CD14-positive monocyte (primary cell): Measurements from ENCODE around the gene GABRD. TPM values are rescaled to one million over a fixed set of nuclear protein-coding genes. Genes with fewer than 3 reads are reported as not detected.
A peak's percentile ranks its signal among the peaks of the same experiment; 100 is the strongest.

Experiments
- DNase-seq, 3 donors: peaks; one replicate each; pipeline ENCODE4 v3.0.0-alpha.2; 2011 to 2022
- H2AFZ ChIP-seq: 2 replicates; pipeline ENCODE4 v1.6.0; 2012; ENCODE audit warnings: mild to moderate bottlenecking, low read depth, low read length, inconsistent platforms; ENCODE audit not compliant: insufficient read depth, poor library complexity, severe bottlenecking
- H3K27ac ChIP-seq, 2 donors: 1 replicate in 1 of 2; 2 replicates in 1 of 2; pipeline ENCODE4 v1.5.1; 2012 to 2013; ENCODE audit warnings: low read length in 2 of 2, control low read depth in 1 of 2, inconsistent platforms in 1 of 2, low read depth in 1 of 2, mild to moderate bottlenecking in 1 of 2
- H3K27me3 ChIP-seq, 2 donors: one replicate each; pipeline versions ENCODE4 v1.6.0 to v1.6.1; 2011 to 2013; ENCODE audit warnings: low read length in 2 of 2; ENCODE audit not compliant: control insufficient read depth in 2 of 2, insufficient read depth in 2 of 2
- H3K36me3 ChIP-seq, 2 donors: replicated peaks in 1 of 2; 1 replicate in 1 of 2; 2 replicates in 1 of 2; pipeline versions ENCODE4 v1.5.1 to v1.6.1; 2012 to 2013; ENCODE audit warnings: low read length in 2 of 2, control low read depth in 1 of 2, inconsistent platforms in 1 of 2, mild to moderate bottlenecking in 1 of 2; ENCODE audit not compliant: insufficient read depth in 2 of 2, control insufficient read depth in 1 of 2
- H3K4me1 ChIP-seq, 2 donors: 1 replicate in 1 of 2; 2 replicates in 1 of 2; pipeline versions ENCODE4 v1.5.1 to v1.6.1; 2012 to 2013; ENCODE audit warnings: low read length in 2 of 2, control low read depth in 1 of 2, inconsistent platforms in 1 of 2, mild to moderate bottlenecking in 1 of 2, moderate library complexity in 1 of 2; ENCODE audit not compliant: insufficient read depth in 2 of 2, control insufficient read depth in 1 of 2
- H3K4me2 ChIP-seq: replicated peaks from 2 replicates; pipeline ENCODE3; 2012; ENCODE audit warnings: low read length, moderate library complexity, mild to moderate bottlenecking; ENCODE audit not compliant: poor library complexity, severe bottlenecking; ENCODE audit errors: extremely low read depth
- H3K4me3 ChIP-seq, 3 experiments: fragments of 200-600 bp in 1 of 3; sonication (generic) in 1 of 3; replicated peaks in 1 of 3; 1 replicate in 2 of 3; 2 replicates in 1 of 3; pipeline ENCODE4 v1.5.1; 2011 to 2013; ENCODE audit warnings: low read length in 3 of 3, mild to moderate bottlenecking in 3 of 3, control low read depth in 2 of 3, low read depth in 2 of 3, inconsistent platforms in 1 of 3, moderate library complexity in 1 of 3
- H3K79me2 ChIP-seq: 2 replicates; pipeline ENCODE4 v1.6.0; 2012; ENCODE audit warnings: mild to moderate bottlenecking, control low read depth, inconsistent platforms, low read length, moderate library complexity; ENCODE audit not compliant: insufficient read depth
- H3K9ac ChIP-seq: 2 replicates; pipeline ENCODE4 v1.6.0; 2017; ENCODE audit warnings: low read length, mild to moderate bottlenecking; ENCODE audit not compliant: insufficient read depth, poor library complexity, severe bottlenecking
- H3K9me3 ChIP-seq, 2 donors: replicated peaks in 1 of 2; 1 replicate in 1 of 2; 2 replicates in 1 of 2; pipeline versions ENCODE4 v1.5.1 to v1.6.1; 2012 to 2013; ENCODE audit warnings: low read length in 2 of 2, control low read depth in 1 of 2; ENCODE audit not compliant: control insufficient read depth in 1 of 2, insufficient read depth in 1 of 2
- H4K20me1 ChIP-seq: 2 replicates; pipeline ENCODE4 v1.6.0; 2012; ENCODE audit warnings: mild to moderate bottlenecking, low read length, control low read depth, moderate library complexity; ENCODE audit not compliant: insufficient read depth
- H3K27ac Mint-ChIP-seq, 7 donors: one replicate each; pipeline ENCODE4 v1.8.0; 2020; ENCODE audit warnings: mild to moderate bottlenecking in 7 of 7, mixed read lengths in 7 of 7, moderate library complexity in 6 of 7, inconsistent platforms in 2 of 7
- H3K27me3 Mint-ChIP-seq, 3 donors: one replicate each; pipeline ENCODE4 v1.8.0; 2021 to 2022; ENCODE audit warnings: low read depth in 3 of 3, mild to moderate bottlenecking in 3 of 3, mixed read lengths in 3 of 3, moderate library complexity in 3 of 3, inconsistent platforms in 1 of 3
- H3K36me3 Mint-ChIP-seq, 2 donors: one replicate each; pipeline ENCODE4 v1.8.0; 2020; ENCODE audit warnings: mixed read lengths in 2 of 2, inconsistent platforms in 1 of 2, mild to moderate bottlenecking in 1 of 2
- H3K4me1 Mint-ChIP-seq: one replicate; pipeline ENCODE4 v1.8.0; 2020; ENCODE audit warnings: mild to moderate bottlenecking, mixed read lengths
- H3K4me3 Mint-ChIP-seq, 2 donors: one replicate each; pipeline ENCODE4 v1.8.0; 2020; ENCODE audit warnings: mild to moderate bottlenecking in 2 of 2, mixed read lengths in 2 of 2, moderate library complexity in 1 of 2
- H3K9me3 Mint-ChIP-seq, 7 donors: one replicate each; pipeline ENCODE4 v1.8.0; 2020 to 2022; ENCODE audit warnings: mixed read lengths in 7 of 7, mild to moderate bottlenecking in 6 of 7, moderate library complexity in 6 of 7, inconsistent platforms in 2 of 7
- WGBS: methylation state at CpG from one replicate; pipeline ENCODE4 v1.1.5; 2013; ENCODE audit warnings: missing lambda C conversion rate; ENCODE audit not compliant: insufficient coverage; 5-methylcytosine and 5-hydroxymethylcytosine counted together
- intact Hi-C, 2 donors: fragments of 100-400 bp; cut with micrococcal nuclease; formaldehyde crosslinking; loops; one replicate each; pipeline versions ENCODE4 v1.15.0 to v1.15.1; 2023
- polyA plus RNA-seq, 3 donors: library from polyadenylated mRNA; depleted of rRNA in 1 of 3; unstranded in 2 of 3; stranded (reverse) in 1 of 3; fragments of 300-500 nt in 2 of 3; fragments of >200 nt in 1 of 3; fragmentation: Illumina TruSeq in 2 of 3; gene quantifications; 1 replicate in 2 of 3; 2 replicates in 1 of 3; pipeline ENCODE4 v1.2.3, GENCODE V29; 2012 to 2021
- TF ChIP-seq, protein P1 (sequence below): fragments of 200-600 bp; IDR thresholded peaks from one replicate; pipeline ENCODE4 v1.8.0; 2022; ENCODE audit warnings: antibody characterized with exemption, mild to moderate bottlenecking

GABRD gene
- polyA plus RNA-seq, 3 donors, result not detected

DNA sequence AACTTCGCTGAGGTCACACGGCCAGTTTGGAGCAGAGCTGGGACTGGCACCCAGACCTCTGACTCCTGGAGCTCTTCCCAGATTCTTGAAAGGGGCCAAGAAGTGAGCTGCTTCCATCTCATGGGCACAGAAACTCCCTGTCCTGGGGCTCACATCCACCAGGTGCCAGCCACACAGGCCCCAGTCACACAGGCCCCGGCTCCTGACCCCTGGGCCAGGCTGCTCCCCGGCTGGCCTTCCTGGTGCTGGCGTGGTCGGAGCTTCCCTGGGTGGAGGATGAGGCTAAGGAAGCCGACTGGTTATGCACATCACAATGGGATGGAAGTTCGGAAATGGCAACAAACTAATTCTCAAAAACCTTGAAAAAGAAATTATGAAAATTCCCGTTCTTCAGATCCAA, 3.0 kb upstream of the GABRD start:
- TF ChIP-seq, protein P1, sequence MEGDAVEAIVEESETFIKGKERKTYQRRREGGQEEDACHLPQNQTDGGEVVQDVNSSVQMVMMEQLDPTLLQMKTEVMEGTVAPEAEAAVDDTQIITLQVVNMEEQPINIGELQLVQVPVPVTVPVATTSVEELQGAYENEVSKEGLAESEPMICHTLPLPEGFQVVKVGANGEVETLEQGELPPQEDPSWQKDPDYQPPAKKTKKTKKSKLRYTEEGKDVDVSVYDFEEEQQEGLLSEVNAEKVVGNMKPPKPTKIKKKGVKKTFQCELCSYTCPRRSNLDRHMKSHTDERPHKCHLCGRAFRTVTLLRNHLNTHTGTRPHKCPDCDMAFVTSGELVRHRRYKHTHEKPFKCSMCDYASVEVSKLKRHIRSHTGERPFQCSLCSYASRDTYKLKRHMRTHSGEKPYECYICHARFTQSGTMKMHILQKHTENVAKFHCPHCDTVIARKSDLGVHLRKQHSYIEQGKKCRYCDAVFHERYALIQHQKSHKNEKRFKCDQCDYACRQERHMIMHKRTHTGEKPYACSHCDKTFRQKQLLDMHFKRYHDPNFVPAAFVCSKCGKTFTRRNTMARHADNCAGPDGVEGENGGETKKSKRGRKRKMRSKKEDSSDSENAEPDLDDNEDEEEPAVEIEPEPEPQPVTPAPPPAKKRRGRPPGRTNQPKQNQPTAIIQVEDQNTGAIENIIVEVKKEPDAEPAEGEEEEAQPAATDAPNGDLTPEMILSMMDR, result no peak
- no peak for DNase-seq
- no peak overlapping the region for H3K27ac Mint-ChIP-seq
- no peaks in the 10 kb centered on the region for H3K4me1 Mint-ChIP-seq
- H3K9me3 Mint-ChIP-seq, result peaks cover 0 to 5% (median 3%) of the 10 kb centered on the region in 7 donors
- Histone ChIP-seq H3K27ac (no peak overlapping the region), H3K4me1 (no peaks in the 10 kb centered on the region), H3K4me2 (no peak overlapping the region), H3K79me2 (no peaks in the 10 kb centered on the region), H3K4me3 (no peak overlapping the region), H3K9ac (no peak overlapping the region), H3K9me3 (peaks cover 0 to 7% of the 10 kb centered on the region in 2 donors), H2AFZ (no peak overlapping the region), H3K27me3 (peaks cover 9 to 59% of the 10 kb centered on the region in 2 donors), H4K20me1 (no peaks in the 10 kb centered on the region), H3K36me3 (no peaks in the 10 kb centered on the region)
- peaks cover 0 to 3% of the 10 kb centered on the region in 2 donors for H3K36me3 Mint-ChIP-seq
- H3K27me3 Mint-ChIP-seq, result peaks cover 61 to 74% (median 62%) of the 10 kb centered on the region in 3 donors
- H3K4me3 Mint-ChIP-seq, result no peak overlapping the region
- 88% methylated on average over 5 of the region's 9 CpGs for WGBS
- intact Hi-C loops, result no loop called here

DNA sequence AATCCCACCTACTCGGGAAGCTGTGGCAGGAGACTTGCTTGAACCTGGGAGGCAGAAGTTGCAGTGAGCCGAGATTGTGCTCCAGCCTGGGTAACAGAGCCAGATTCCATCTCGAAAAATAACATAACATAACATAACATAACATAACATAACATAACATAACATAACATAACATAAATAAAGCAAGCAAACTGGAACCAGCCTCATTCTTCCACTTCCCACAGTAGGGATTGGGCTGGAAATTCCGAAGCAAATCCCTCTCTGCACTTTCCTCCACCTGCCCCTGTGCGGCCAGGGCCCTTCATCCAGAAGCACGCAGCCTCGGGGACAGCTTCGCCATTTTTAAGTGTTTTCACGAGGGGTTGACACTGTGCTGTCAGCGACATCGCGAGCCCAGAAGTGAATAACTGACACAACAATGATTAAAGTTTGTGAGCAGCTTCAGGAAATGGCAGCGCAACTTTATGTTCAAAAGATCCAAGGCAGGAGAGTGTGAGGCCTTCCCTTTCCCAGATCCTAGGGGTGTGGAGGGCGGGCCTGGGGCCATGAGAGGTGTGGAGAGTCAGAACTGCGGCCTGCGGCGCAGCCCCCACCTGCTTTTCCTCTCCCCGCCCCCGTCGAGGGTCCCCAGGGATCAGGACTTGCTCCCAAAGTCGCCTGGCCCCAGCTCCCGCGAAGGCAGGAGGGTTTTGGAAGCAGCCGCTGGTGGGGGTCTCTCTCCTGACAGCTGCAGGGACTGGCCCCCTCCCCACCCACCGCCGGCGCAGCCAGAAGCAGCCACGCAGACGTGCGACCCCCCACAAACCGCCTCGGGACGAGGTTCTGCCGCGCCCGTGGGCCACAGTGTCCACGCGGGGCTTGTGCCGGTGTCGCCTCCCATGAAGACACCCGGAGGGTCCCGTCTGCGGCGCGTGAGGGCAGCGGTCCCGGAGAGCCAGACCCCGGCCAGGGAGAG, 651 bp upstream of the GABRD start:
- no peak overlapping the region for H3K9ac ChIP-seq
- H3K79me2 ChIP-seq, result no peaks in the 10 kb centered on the region
- H3K4me3 ChIP-seq, result no peak overlapping the region
- peak overlapping the region in 1 of 2 donors; percentile 77 for H3K4me3 Mint-ChIP-seq
- H3K4me1 ChIP-seq, result no peaks in the 10 kb centered on the region
- peaks cover 0 to 7% of the 10 kb centered on the region in 2 donors for H3K9me3 ChIP-seq
- TF ChIP-seq, protein P1, result no peak
- H3K27me3 Mint-ChIP-seq, result peaks cover 66 to 72% (median 68%) of the 10 kb centered on the region in 3 donors
- no peak overlapping the region for H3K27ac Mint-ChIP-seq
- WGBS, result 16% methylated on average over 27 of the region's 48 CpGs
- H3K27ac ChIP-seq, result no peak overlapping the region
- peaks cover 9 to 64% of the 10 kb centered on the region in 2 donors for H3K27me3 ChIP-seq
- peaks cover 0 to 3% of the 10 kb centered on the region in 2 donors for H3K36me3 Mint-ChIP-seq
- no peaks in the 10 kb centered on the region for H3K4me1 Mint-ChIP-seq
- intact Hi-C loops, result no loop called here
- no peaks in the 10 kb centered on the region for H3K36me3 ChIP-seq
- H2AFZ ChIP-seq, result no peak overlapping the region
- H3K4me2 ChIP-seq, result no peak overlapping the region
- DNase-seq, result no peak
- peaks cover 0 to 5% (median 3%) of the 10 kb centered on the region in 7 donors for H3K9me3 Mint-ChIP-seq
- no peaks in the 10 kb centered on the region for H4K20me1 ChIP-seq
